NCI-H82 (cell line): Measurements from ENCODE around the gene ZDHHC9.

ENCODE experiments used
- DNase-seq: peaks from one replicate; lab custom pipeline; 2025; lab: John Stamatoyannopoulos, UW

ZDHHC9 gene

DNA sequence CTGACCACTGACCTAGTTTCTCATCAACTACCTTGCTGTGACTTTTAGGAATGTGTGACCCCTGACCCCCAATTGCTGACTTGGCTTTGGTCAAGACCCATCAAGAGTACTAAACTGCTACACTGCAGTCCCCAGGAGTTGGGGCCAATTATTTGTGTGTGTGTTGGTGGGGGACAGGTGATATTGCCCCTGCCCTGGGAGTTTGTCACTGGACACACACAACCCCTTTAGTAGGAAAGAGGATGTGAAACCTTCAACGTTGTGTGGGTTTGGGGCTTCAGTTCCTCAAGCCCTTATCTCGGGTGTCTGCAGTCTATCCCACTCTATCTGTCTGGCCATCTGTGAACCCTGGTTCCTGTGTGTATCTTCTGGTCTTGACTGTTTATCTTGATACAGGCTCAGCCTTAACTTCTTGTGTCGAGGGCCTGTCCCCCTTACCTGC, 57.5 kb downstream of the ZDHHC9 start:
- no peak for DNase-seq

DNA sequence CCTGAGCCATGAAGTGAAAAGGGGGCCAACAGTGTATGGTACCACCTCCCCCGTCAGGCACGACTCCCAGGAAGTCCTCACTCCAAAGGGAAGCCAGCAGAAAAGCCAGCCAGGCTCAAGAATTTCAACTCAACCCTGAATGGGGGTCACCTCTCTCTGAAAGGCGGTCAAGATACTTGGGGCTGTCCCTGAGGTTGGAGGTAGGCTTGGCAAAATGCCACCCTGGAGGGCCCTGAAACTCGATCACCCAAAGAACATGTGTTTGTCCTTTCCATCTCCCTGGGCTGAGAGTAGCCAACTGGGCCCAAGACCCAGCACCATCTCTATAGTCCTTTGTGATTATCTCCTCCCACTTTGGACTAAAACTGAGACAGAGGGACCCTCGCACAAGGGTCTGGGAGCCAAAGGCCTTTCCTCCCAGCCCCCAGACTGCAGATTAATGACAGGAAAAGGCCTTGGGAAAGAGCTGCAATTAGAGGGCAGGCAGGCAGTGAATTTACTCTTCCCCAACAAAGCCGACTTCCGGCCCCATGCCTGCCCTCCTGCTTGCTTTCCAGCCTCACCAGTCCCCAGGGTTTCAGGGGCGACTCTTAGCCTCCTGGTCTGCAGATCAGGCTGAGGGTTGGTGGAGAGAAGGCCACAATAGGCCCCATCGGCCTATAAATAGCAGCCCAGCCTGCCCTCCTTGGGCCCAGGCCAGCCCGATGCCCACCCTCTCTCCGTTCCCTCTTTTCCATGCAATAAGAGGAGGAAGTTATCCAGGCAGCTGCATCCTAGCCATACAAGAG, 58.3 kb downstream of the ZDHHC9 start:
- DNase-seq, result no peak

DNA sequence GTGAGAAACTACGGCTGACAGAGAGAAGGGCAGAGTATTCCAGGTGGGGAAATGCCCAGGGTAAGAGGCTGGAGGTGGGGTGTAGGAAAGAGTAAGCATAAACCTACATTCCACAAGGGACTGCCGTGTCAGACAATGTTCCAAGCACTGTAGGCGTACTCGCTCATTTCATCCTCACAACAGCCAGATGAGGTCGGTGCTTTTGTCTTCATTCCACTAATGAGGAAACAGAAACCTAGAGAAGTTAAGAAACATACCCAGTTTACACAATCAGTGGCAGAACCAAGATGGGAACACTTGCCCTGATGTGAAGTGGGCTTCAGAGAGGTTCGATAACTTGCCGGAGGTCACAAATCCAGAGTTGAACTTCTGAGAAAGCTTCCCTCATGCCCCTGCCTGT, 59.3 kb downstream of the ZDHHC9 start:
- DNase-seq, result no peak

GRCh38 chrX:129783291-129783713, 60.4 kb downstream of the ZDHHC9 start:
- DNase-seq, result no peak

GRCh38 chrX:129782706-129783105, 61.0 kb downstream of the ZDHHC9 start:
- no peak for DNase-seq

DNA sequence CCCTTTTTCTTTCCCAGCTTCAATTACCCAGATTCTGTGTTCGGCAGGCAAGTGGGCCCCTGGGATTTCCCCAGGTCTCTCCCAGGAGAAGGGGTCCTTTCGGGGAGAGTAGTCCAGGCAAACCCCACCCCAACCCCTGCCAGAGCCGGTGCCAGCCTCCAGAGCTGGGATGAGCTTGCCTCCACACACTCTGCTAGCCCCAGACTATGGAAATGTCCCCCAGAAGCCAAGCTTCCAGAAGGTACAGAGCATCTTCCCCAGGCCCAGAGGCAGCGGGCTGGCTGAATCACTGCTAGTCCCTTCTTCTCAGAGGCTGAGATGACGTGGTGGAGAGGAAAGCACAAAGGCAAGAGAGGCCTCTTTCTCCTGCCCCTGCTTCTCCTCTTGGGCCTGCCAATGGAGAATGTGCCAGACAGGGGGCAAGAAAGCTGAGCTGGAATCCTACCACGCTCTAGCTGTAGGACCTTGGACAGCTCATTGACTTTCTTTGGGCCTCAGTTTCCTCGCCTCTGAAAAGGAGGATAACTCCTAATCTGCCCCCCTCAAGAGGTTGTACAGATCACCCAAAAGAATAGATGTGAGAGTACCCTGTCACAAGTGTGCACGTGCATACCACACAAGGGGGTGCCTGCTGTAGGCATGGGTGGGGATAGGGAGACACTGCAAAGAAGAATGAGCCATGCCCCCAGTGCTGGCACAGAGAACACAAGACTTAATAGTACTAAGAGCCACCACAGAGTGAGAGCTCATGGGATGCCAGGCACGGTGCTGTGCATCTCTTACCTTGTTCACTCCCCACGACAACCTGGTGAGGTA, 61.8 kb downstream of the ZDHHC9 start:
- no peak for DNase-seq

- no peak for DNase-seq
Observed at GRCh38 chrX:129781134-129781672, 62.5 kb downstream of the ZDHHC9 start.

DNA sequence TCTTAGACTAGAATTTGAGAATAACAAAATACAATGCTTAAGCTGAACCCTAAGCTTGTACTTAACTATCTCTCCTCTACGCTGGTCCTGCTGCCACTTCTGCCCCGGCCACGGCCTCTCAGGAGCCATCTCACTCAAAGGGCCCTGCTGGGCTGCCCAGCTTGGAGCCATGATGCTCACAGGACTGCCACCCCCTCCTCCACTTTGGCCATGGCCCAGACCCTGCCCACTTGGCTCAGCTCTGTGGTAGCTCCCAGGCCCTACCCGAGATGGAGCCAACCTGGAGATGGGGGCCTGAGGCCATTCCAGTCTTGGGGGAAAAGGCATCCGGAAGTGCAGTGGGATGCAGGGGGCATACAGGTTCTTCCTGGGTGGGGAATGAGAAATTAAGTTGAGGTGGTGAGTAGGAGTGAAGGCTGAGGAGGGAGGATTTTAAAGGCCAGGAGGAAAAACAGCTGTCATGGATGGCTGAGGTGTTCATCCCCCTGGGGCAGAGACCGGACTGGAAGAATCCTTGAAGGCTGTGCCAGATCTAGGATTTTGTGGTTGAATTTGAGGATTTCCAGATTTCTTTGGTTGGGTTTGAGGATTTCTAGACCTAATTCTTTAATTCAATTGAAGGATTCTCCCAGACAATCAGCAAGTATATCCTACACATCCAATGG, 63.1 kb downstream of the ZDHHC9 start:
- DNase-seq, result no peak

GRCh38 chrX:129779747-129780146, 63.9 kb downstream of the ZDHHC9 start, which contains the start of gene SASH3:
Gene SASH3, plus strand, starts transcription at chrX:129779949. Its CDS starts 149 bp downstream, at chrX:129780098.
- DNase-seq, result no peak

DNA sequence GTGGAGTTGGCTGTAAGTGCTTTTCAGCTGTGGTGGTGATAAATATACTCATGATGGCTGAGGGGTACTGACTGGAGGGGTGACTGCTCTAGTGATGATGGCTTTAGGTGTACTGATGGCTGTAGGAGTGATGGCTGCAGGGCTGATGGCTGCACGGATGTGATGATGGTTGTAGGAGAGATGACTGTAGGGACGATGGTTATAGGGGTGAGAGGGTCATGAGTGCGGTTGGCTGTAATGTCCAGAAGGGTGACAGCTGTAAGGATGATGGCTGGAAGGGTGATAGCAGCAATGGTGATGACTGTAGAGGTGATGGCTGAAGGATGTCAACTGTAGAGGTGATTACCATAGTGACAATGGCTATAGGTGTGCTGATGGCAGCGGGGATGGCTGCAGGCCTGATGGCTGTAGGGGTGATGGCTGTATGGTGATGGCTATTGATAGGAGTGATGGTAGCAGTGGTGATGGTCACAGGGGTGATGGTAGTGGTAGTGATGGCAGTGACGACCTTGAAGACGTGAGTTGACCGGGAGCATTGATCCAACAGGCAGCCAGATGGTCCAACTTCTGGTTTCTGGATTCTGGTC, 64.5 kb downstream of the ZDHHC9 start:
- DNase-seq, result no peak

DNA sequence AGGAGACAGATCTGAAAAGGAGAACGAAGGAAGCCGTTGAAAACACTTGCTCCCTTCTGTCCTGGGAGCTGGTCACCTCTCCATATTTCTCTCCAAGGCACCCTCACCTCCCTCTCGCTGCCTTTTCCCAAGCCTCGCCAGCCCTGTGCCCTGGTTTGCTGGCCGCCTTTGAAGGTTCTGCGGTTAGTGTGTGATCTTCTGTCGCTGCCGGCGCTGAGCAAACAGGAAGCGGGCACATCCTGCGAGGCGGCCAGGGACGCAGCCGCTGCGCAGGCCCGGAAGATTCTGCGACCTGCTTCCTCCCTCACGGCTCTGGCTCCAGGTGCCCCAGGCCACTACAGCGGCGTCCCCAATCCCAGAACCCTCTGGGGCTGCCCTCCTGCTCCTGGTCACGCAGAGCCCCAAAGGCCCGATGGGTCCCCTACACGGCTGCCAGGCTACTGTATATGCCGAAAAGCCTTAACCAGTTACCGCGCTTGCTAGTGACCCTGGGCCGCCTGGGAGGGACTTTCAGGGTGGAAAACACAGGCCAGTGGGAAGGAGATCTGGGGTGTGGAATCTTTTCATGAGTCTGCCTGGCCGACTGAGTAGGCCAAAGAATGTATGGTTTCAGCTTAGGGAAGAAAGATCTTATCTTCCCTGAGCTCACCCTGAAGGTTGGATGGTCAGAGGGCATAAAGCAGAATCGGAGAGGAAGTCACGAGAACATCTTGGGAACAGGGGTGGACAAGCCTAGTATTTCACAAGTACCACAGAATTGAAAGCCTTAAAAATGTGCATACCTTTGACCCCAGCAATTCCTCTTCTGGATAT, 66.3 kb downstream of the ZDHHC9 start:
- no peak for DNase-seq

- no peak for DNase-seq
Observed at GRCh38 chrX:129773649-129774458, 69.8 kb downstream of the ZDHHC9 start.

DNA sequence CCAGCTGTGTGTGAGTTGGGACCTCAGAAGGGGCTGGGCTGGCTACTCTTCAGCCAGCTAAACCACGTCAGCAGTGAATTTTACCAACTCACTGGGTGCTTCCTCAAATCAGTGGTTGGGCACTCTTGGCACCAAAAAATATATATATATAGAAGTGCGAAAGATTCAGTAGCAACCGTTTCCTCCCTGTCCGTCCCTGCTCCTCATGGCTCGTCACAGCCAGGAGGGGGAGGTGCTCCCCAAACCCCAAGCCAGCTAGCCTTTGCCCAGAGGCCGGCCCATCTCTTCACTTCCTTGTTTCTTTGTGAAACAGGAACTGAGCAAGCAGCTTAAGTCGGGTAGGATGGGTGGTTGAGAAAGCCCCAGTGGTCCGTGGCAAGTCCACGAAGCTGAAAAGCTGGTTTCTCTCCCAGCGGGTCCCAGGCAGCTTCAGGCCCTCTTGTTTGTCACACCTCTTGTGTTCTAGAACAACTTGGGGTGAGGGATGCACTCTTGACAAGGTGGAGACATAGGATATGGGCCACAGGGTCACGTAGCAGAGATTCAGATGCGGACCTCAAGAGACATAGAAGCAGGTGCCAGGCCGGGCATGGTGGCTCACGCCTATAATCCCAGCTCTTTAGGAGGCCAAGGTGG, 70.8 kb downstream of the ZDHHC9 start:
- DNase-seq, result no peak

- no peak for DNase-seq
Observed at GRCh38 chrX:129771266-129771995, 72.3 kb downstream of the ZDHHC9 start.

DNA sequence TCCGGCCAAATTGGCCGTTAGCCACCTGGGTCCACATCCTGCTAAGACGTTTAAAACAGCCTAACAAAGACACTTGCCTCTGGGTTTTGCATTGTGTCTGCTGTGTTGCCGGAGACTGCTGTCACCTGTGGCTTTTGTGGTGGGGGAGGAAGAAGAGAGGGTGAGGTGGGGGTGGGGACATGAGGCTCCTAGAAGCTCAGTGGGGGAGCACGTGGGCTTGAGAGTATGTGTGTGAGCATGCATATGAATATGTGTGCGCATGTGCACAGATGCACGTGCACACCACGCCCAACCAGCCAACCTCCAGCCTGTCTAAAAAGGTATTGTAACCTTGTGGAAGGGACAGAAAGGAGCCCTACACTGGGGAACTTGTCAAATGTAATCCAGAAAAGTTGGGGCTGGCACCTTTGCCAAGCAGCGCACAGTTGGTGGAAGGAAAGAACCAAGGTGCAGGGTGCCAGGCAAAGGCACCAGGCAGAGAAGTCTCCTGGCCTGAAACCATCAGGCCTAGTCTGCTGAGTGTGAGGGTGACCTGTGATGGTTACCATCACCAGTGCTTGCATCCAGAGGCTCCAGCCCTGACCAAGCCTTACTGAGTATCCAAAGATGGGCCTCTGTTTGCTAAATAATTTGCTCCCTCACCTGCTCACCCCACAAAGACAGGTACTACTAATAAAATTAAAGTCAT, 74.1 kb downstream of the ZDHHC9 start:
- DNase-seq, result no peak

GRCh38 chrX:129768586-129769466, 74.9 kb downstream of the ZDHHC9 start:
- no peak for DNase-seq

GRCh38 chrX:129768186-129768585, 75.5 kb downstream of the ZDHHC9 start:
- no peak for DNase-seq
